ENCODE measurements around the gene RAB3IL1. TPM values are rescaled to one million over a fixed set of nuclear protein-coding genes. Genes with fewer than 3 reads are reported as not detected.

Gene RAB3IL1
- total and polyA plus RNA-seq, 2 of the 13 experiments (the other 11 are each of a cell fraction or from before 2014, with no cell fraction given) = 1.2 to 2.0 TPM

DNA sequence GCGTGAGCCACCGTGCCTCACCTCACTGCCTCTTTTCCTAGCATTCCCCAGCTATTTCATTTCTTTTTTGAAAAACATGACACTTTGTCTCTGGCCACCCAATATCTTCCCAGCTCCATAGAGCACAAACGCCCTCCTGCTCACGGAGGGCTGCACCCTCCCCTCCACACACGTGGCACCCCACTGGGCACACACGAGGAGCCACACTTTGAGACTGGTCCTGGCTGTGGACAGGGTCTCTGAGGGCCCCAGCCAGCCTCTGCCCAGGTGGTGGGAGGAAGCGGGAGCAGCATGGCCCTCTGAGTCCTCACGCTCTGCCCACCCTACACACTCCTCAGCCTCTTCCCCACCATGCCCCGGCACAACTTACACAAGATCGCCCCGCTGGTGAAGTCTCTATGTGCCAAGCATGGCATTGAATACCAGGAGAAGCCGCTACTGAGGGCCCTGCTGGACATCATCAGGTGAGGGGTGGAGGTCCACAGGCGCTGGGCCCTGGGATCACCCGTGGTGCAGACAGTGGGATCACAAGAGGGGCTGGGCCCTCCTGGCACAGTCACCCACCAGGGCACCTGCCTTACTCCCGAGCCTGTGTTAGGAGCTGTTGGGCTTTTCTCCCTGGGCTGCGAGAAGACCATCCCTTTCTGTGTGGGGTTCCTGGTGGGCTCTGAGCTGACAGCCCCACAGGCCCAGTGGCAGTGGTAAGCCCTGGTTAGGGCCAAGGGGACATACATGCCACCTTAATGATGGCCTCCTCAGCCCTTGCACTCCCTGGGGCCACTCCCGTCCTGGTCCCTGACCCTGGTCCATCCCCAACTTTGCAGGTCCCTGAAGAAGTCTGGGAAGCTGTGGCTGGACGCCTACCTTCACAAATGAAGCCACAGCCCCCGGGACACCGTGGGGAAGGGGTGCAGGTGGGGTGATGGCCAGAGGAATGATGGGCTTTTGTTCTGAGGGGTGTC, 52.3 kb downstream of the RAB3IL1 start:
- H3K9ac ChIP-seq (ENCODE audit: insufficient read depth, low read depth, low read length) = no peak overlapping the region
- no peaks in the 10 kb centered on the region for H4K20me1 ChIP-seq (ENCODE audit: insufficient read depth, low read length)
- H3K4me2 ChIP-seq (ENCODE audit: low read depth, low read length) = no peak overlapping the region
- no peaks in the 10 kb centered on the region for H3K9me3 ChIP-seq (ENCODE audit: low read length)
- ChIA-PET POLR2A (no interaction called here), CTCF (ENCODE audit: low intra/inter-chr PET ratio, low total read pairs) (no interaction called here)
- DNase-seq (ENCODE audit: low spot score) = no peak
- FAIRE-seq = no peak
- no peaks in the 10 kb centered on the region; a peak in 1 of 5 replicates for H3K27me3 ChIP-seq (ENCODE audit: control insufficient read depth in 1 of 2, insufficient read depth in 2 of 2, low read length in 2 of 2)
- in situ Hi-C loops (cut with HindIII; ENCODE audit: extremely low pct_ligation_motif_present, low pct_unique_long_range_greater_than_20kb) = no loop called here
- H3K27ac ChIP-seq (ENCODE audit: extremely low read length, insufficient read depth, low read length) = no peak overlapping the region
- H3K36me3 ChIP-seq (replicated peaks in 1 of 2; ENCODE audit: control insufficient read depth in 1 of 2, insufficient read depth in 2 of 2, low read length in 2 of 2) = peaks cover 0 to 16% of the 10 kb centered on the region in 2 experiments; a peak in 3 of 5 replicates
- WGBS (ENCODE audit: low lambda C conversion rate) = 88% methylated on average over 14 of the region's 20 CpGs
- no peak overlapping the region for H3K4me3 ChIP-seq (replicated peaks in 1 of 3; ENCODE audit: insufficient read depth in 1 of 3, low read depth in 2 of 3, low read length in 3 of 3)
- no TSS peak for BruUV-seq (replicated peaks)
- H3K4me1 ChIP-seq (ENCODE audit: insufficient read depth, low read length) = peaks cover 11% of the 10 kb centered on the region
- no peak overlapping the region for H2AFZ ChIP-seq (ENCODE audit: low read length)
- no peak for ATAC-seq
- intact Hi-C loops (cut with micrococcal nuclease; ENCODE audit: unreplicated experiment) = no loop called here
- H3K79me2 ChIP-seq (ENCODE audit: insufficient read depth, low read length) = no peaks in the 10 kb centered on the region
- no peak for TF ChIP-seq ZNF605 (CRISPR knock-in tag; IDR thresholded peaks at IDR 0.05)
- no peak for TF ChIP-seq TOPORS (CRISPR knock-in tag; IDR thresholded peaks at IDR 0.05)
- TF ChIP-seq ZNF816 (CRISPR knock-in tag; IDR thresholded peaks at IDR 0.05; ENCODE audit: borderline replicate concordance) = no peak
- TF ChIP-seq, protein P1, sequence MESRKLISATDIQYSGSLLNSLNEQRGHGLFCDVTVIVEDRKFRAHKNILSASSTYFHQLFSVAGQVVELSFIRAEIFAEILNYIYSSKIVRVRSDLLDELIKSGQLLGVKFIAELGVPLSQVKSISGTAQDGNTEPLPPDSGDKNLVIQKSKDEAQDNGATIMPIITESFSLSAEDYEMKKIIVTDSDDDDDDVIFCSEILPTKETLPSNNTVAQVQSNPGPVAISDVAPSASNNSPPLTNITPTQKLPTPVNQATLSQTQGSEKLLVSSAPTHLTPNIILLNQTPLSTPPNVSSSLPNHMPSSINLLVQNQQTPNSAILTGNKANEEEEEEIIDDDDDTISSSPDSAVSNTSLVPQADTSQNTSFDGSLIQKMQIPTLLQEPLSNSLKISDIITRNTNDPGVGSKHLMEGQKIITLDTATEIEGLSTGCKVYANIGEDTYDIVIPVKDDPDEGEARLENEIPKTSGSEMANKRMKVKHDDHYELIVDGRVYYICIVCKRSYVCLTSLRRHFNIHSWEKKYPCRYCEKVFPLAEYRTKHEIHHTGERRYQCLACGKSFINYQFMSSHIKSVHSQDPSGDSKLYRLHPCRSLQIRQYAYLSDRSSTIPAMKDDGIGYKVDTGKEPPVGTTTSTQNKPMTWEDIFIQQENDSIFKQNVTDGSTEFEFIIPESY (CRISPR knock-in tag; IDR thresholded peaks at IDR 0.05) = no peak
- TF ChIP-seq DMAP1 (CRISPR knock-in tag; IDR thresholded peaks at IDR 0.05) = no peak
- no peak for TF ChIP-seq ZNF850 (CRISPR knock-in tag; conservative IDR thresholded peaks at IDR 0.05)
- TF ChIP-seq, protein P2, sequence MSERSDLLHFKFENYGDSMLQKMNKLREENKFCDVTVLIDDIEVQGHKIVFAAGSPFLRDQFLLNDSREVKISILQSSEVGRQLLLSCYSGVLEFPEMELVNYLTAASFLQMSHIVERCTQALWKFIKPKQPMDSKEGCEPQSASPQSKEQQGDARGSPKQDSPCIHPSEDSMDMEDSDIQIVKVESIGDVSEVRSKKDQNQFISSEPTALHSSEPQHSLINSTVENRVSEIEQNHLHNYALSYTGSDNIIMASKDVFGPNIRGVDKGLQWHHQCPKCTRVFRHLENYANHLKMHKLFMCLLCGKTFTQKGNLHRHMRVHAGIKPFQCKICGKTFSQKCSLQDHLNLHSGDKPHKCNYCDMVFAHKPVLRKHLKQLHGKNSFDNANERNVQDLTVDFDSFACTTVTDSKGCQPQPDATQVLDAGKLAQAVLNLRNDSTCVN (CRISPR knock-in tag; IDR thresholded peaks at IDR 0.05; ENCODE audit: borderline replicate concordance) = no peak
- TF ChIP-seq SETDB1 (CRISPR knock-in tag; IDR thresholded peaks at IDR 0.05; ENCODE audit: borderline replicate concordance) = no peak
- TF ChIP-seq, protein P3, sequence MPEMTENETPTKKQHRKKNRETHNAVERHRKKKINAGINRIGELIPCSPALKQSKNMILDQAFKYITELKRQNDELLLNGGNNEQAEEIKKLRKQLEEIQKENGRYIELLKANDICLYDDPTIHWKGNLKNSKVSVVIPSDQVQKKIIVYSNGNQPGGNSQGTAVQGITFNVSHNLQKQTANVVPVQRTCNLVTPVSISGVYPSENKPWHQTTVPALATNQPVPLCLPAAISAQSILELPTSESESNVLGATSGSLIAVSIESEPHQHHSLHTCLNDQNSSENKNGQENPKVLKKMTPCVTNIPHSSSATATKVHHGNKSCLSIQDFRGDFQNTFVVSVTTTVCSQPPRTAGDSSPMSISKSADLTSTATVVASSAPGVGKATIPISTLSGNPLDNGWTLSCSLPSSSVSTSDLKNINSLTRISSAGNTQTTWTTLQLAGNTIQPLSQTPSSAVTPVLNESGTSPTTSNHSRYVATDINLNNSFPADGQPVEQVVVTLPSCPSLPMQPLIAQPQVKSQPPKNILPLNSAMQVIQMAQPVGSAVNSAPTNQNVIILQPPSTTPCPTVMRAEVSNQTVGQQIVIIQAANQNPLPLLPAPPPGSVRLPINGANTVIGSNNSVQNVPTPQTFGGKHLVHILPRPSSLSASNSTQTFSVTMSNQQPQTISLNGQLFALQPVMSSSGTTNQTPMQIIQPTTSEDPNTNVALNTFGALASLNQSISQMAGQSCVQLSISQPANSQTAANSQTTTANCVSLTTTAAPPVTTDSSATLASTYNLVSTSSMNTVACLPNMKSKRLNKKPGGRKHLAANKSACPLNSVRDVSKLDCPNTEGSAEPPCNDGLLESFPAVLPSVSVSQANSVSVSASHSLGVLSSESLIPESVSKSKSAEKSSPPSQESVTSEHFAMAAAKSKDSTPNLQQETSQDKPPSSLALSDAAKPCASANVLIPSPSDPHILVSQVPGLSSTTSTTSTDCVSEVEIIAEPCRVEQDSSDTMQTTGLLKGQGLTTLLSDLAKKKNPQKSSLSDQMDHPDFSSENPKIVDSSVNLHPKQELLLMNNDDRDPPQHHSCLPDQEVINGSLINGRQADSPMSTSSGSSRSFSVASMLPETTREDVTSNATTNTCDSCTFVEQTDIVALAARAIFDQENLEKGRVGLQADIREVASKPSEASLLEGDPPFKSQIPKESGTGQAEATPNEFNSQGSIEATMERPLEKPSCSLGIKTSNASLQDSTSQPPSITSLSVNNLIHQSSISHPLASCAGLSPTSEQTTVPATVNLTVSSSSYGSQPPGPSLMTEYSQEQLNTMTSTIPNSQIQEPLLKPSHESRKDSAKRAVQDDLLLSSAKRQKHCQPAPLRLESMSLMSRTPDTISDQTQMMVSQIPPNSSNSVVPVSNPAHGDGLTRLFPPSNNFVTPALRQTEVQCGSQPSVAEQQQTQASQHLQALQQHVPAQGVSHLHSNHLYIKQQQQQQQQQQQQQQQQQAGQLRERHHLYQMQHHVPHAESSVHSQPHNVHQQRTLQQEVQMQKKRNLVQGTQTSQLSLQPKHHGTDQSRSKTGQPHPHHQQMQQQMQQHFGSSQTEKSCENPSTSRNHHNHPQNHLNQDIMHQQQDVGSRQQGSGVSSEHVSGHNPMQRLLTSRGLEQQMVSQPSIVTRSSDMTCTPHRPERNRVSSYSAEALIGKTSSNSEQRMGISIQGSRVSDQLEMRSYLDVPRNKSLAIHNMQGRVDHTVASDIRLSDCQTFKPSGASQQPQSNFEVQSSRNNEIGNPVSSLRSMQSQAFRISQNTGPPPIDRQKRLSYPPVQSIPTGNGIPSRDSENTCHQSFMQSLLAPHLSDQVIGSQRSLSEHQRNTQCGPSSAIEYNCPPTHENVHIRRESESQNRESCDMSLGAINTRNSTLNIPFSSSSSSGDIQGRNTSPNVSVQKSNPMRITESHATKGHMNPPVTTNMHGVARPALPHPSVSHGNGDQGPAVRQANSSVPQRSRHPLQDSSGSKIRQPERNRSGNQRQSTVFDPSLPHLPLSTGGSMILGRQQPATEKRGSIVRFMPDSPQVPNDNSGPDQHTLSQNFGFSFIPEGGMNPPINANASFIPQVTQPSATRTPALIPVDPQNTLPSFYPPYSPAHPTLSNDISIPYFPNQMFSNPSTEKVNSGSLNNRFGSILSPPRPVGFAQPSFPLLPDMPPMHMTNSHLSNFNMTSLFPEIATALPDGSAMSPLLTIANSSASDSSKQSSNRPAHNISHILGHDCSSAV (CRISPR knock-in tag; IDR thresholded peaks at IDR 0.05; ENCODE audit: borderline replicate concordance) = no peak
- TF ChIP-seq, protein P4, sequence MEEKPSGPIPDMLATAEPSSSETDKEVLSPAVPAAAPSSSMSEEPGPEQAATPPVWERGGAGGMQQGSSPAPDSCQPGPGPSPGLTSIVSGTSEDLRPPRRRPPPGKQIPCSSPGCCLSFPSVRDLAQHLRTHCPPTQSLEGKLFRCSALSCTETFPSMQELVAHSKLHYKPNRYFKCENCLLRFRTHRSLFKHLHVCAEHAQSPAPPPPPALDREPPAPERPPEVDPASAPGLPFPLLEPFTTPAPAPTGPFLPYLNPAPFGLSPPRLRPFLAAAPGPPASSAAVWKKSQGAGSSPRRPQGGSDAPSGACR (CRISPR knock-in tag; IDR thresholded peaks at IDR 0.05) = no peak
- TF ChIP-seq ZNF510 (CRISPR knock-in tag; IDR thresholded peaks at IDR 0.05; ENCODE audit: low read depth) = no peak
